PC-9 (cell line): Measurements from ENCODE around the gene NYAP1. TPM values are rescaled to one million over a fixed set of nuclear protein-coding genes. Genes with fewer than 3 reads are reported as not detected.

Source experiments
- BruUV-seq: library from RNA; stranded (reverse); fragments of 400-500 nt; replicated peaks from 2 replicates; lab custom pipeline; 2021; lab: Mats Ljungman, UMichigan
- CTCF ChIA-PET: fragments of 300-600 bp; sonication (Branson Sonifier 250); formaldehyde crosslinking; loops from one replicate; lab custom pipeline; 2022; ENCODE audit warnings: antibody characterized with exemption; lab: Charles Lee
- POLR2A ChIA-PET: fragments of 300-600 bp; sonication (Branson Sonifier 250); formaldehyde crosslinking; loops from one replicate; lab custom pipeline; 2022; ENCODE audit warnings: antibody characterized with exemption; ENCODE audit not compliant: unreplicated experiment; lab: Charles Lee
- DNase-seq, 2 experiments: peaks; one replicate each; pipeline versions ENCODE4 v3.0.0 to v3.0.0-alpha.2; 2015 to 2022; ENCODE audit warnings: mixed read lengths in 1 of 2
- H2AFZ ChIP-seq: fragments of 200-600 bp; sonication (generic); 2 replicates; pipeline ENCODE4 v1.8.1; 2017; ENCODE audit warnings: antibody characterized with exemption
- H3F3A ChIP-seq: fragments of 200-600 bp; sonication (generic); 2 replicates; pipeline ENCODE4 v1.8.1; 2017; ENCODE audit warnings: antibody characterized with exemption, mild to moderate bottlenecking, low read depth; ENCODE audit not compliant: insufficient read depth
- H3K27ac ChIP-seq: fragments of 200-600 bp; sonication (generic); 2 replicates; pipeline ENCODE4 v1.6.1; 2016; ENCODE audit warnings: mixed run types
- H3K27me3 ChIP-seq: fragments of 200-600 bp; sonication (generic); 2 replicates; pipeline ENCODE4 v1.6.1; 2016; ENCODE audit warnings: low read depth, mixed run types; ENCODE audit not compliant: insufficient read depth
- H3K36me3 ChIP-seq: fragments of 200-600 bp; sonication (generic); 2 replicates; pipeline ENCODE4 v1.6.1; 2016; ENCODE audit warnings: low read depth, mixed run types
- H3K4me1 ChIP-seq: fragments of 200-600 bp; sonication (generic); replicated peaks from 2 replicates; pipeline ENCODE4 v1.6.1; 2016; ENCODE audit warnings: mixed run types; ENCODE audit not compliant: insufficient read depth
- H3K4me2 ChIP-seq: fragments of 200-600 bp; sonication (generic); 2 replicates; pipeline ENCODE4 v1.6.1; 2017; ENCODE audit warnings: mixed run types
- H3K4me3 ChIP-seq: fragments of 200-600 bp; sonication (generic); 2 replicates; pipeline ENCODE4 v1.6.1; 2016; ENCODE audit warnings: mixed run types
- H3K79me2 ChIP-seq: fragments of 200-600 bp; sonication (generic); 2 replicates; pipeline ENCODE4 v1.6.1; 2017; ENCODE audit warnings: low read depth, mixed run types
- H3K9me2 ChIP-seq: fragments of 200-600 bp; sonication (generic); 2 replicates; pipeline ENCODE4 v1.8.1; 2017; ENCODE audit warnings: mild to moderate bottlenecking; ENCODE audit not compliant: insufficient read depth
- H3K9me3 ChIP-seq: fragments of 200-600 bp; sonication (generic); 2 replicates; pipeline ENCODE4 v1.8.1; 2016; ENCODE audit warnings: low read depth; ENCODE audit not compliant: insufficient read depth
- H4K20me1 ChIP-seq: fragments of 200-600 bp; sonication (generic); 2 replicates; pipeline ENCODE4 v1.8.1; 2017; ENCODE audit not compliant: insufficient read depth
- EZH2 ChIP-seq: fragments of 200-600 bp; sonication (generic); IDR thresholded peaks from 2 replicates; pipeline ENCODE4 v1.8.0; 2017; ENCODE audit warnings: antibody characterized with exemption, low read depth
- intact Hi-C: fragments of 100-400 bp; cut with micrococcal nuclease; formaldehyde crosslinking; loops from one replicate; pipeline ENCODE4 v1.10.0; 2022; ENCODE audit not compliant: unreplicated experiment
- total RNA-seq: library from RNA; stranded (reverse); gene quantifications from 2 replicates; pipeline ENCODE4 v1.2.3, GENCODE V29; 2021
- TF ChIP-seq, protein P1 (sequence below): fragments of 200-600 bp; sonication (generic); conservative IDR thresholded peaks from 2 replicates; pipeline ENCODE4 v1.6.1; 2017; ENCODE audit warnings: mixed run types, antibody characterized with exemption, mild to moderate bottlenecking, moderate library complexity

NYAP1 gene
- total RNA-seq, 1 experiment from 2014 or later = 1.3 TPM

DNA sequence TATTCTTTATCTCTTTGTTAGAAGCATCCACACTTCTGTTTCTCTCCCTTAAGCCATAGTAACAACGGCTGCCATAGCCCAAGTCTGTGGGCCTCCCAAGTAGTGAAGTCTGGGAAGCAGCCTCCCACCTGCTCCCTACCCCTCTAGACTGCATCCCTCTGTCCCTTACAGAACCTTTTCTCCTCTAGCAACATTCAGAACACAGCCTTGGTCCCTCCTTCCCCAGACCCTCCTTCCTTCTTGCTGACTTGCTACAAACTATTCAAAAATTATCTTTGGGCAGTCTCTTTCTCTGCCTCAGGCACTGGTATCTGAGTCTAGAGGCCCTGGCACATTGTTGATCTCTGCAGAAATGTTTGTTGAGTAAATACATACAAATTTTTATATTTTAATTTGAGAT is 2.3 kb upstream of the NYAP1 start:
- H3K4me1 ChIP-seq = peaks cover 33% of the 10 kb centered on the region

DNA sequence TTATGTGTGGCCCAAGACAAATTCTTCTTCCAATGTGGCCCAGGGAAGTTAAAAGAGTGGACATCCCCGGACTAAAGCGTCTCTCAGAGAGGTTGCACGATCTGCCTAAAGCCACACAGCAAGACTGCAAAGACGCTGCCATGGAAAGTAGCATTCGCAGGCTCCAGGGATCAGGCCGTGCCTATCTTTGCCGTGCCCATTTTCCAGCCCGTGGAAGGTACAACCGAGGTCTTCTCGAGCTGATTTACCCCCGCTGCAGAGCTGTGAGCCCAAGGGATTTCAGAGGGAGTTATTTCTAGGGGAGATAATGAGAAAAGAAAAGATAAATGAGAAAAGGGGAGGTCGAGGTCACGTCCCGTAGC is 1.0 kb upstream of the NYAP1 start:
- no peak for DNase-seq
- intact Hi-C loops = loop anchor here (1.0 kb wide), 1 partner anchor 63 kb away; no protein-coding TSS in a partner anchor
- Histone ChIP-seq H2AFZ (peak overlapping the region; percentile 84), H3K27ac (no peak overlapping the region), H4K20me1 (no peaks in the 10 kb centered on the region), H3K4me2 (peak overlapping the region; percentile 83), H3K4me1 (peaks cover 27% of the 10 kb centered on the region), H3K79me2 (peaks cover 13% of the 10 kb centered on the region), H3K9me2 (no peaks in the 10 kb centered on the region), H3F3A (peaks cover 15% of the 10 kb centered on the region; the same call in 1 of the 2 replicates), H3K27me3 (no peaks in the 10 kb centered on the region), H3K9me3 (no peaks in the 10 kb centered on the region), H3K36me3 (no peaks in the 10 kb centered on the region), H3K4me3 (peak overlapping the region; percentile 65)
- TF ChIP-seq, protein P1, sequence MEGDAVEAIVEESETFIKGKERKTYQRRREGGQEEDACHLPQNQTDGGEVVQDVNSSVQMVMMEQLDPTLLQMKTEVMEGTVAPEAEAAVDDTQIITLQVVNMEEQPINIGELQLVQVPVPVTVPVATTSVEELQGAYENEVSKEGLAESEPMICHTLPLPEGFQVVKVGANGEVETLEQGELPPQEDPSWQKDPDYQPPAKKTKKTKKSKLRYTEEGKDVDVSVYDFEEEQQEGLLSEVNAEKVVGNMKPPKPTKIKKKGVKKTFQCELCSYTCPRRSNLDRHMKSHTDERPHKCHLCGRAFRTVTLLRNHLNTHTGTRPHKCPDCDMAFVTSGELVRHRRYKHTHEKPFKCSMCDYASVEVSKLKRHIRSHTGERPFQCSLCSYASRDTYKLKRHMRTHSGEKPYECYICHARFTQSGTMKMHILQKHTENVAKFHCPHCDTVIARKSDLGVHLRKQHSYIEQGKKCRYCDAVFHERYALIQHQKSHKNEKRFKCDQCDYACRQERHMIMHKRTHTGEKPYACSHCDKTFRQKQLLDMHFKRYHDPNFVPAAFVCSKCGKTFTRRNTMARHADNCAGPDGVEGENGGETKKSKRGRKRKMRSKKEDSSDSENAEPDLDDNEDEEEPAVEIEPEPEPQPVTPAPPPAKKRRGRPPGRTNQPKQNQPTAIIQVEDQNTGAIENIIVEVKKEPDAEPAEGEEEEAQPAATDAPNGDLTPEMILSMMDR = no peak
- TF ChIP-seq EZH2 = no peak
- CTCF ChIA-PET = interaction anchor here (0.6 to 1.3 kb wide), 3 partner anchors 77 to 387 kb away, joined by 3 to 7 read pairs (median 5); no protein-coding TSS in a partner anchor
- BruUV-seq = no TSS peak
- POLR2A ChIA-PET = interaction anchor here (0.6 kb wide), 1 partner anchor 189 kb away, joined by 10 read pairs; no protein-coding TSS in a partner anchor

More for the DNA sequence above, 2.3 kb upstream of the NYAP1 start:
- Histone ChIP-seq H2AFZ (no peak overlapping the region), H3K9me3 (no peaks in the 10 kb centered on the region), H3K79me2 (peaks cover 25% of the 10 kb centered on the region), H3F3A (peaks cover 15% of the 10 kb centered on the region; the same call in 1 of the 2 replicates), H3K4me3 (no peak overlapping the region), H3K27ac (no peak overlapping the region), H3K4me2 (no peak overlapping the region), H3K36me3 (no peaks in the 10 kb centered on the region), H3K27me3 (no peaks in the 10 kb centered on the region), H3K9me2 (no peaks in the 10 kb centered on the region), H4K20me1 (no peaks in the 10 kb centered on the region; the same call in 1 of the 2 replicates)
- ChIA-PET CTCF (interaction anchor here (0.6 kb wide), 2 partner anchors 68 to 210 kb away, joined by 5 to 12 read pairs; no protein-coding TSS in a partner anchor), POLR2A (no interaction called here)
- no TSS peak for BruUV-seq
- DNase-seq = no peak
- intact Hi-C loops = no loop called here
- no peak for TF ChIP-seq EZH2
- TF ChIP-seq, protein P1 = no peak

DNA sequence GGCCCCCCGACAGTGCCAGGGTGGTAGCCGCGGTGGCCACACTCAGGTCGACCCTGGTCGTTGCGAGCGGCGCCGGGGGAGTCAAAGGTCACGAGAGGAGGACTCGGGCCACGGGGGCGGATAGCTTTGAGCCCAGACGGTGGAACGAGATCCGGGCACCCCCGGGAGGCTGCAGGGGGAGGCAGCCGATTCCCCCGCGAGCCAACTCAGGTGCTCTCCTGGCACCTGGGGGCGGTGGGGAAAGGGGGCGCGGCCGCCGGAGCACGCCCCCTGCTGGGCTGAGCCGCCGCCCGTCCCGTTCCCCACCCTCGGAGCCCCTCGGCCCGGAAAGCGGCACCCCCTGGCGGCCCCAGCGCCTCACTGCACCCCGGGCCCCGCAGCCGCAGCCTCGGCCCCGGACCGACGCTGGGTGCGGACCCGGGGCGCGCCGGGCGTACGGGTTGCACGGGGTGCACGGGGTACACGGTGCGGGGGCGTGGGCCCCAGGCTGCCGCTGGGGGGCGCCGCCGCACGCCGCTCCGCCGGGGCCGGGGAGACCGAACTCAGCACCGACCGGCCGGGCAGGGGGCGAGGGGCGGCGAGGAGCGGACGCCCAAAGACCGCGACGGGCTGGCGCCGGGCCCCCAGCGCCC is 521 bp upstream of the NYAP1 start:
- Histone ChIP-seq H3K9me3 (no peaks in the 10 kb centered on the region), H3K9me2 (no peaks in the 10 kb centered on the region), H3F3A (peaks cover 15% of the 10 kb centered on the region; the same call in 1 of the 2 replicates), H3K4me1 (peaks cover 24% of the 10 kb centered on the region), H3K27me3 (no peaks in the 10 kb centered on the region), H4K20me1 (no peaks in the 10 kb centered on the region), H3K27ac (no peak overlapping the region), H3K36me3 (no peaks in the 10 kb centered on the region), H2AFZ (peak overlapping the region; percentile 84), H3K4me3 (peak overlapping the region; percentile 65), H3K4me2 (peak overlapping the region; percentile 83), H3K79me2 (peaks cover 8% of the 10 kb centered on the region)
- ChIA-PET POLR2A (no interaction called here), CTCF (interaction anchor here (0.6 to 1.3 kb wide), 5 partner anchors 77 to 1259 kb away, joined by 3 to 10 read pairs (median 7); no protein-coding TSS in a partner anchor)
- BruUV-seq = no TSS peak
- intact Hi-C loops = loop anchor here (1.0 kb wide), 1 partner anchor 62 kb away; no protein-coding TSS in a partner anchor
- DNase-seq = peak; percentile 39 to 86
- no peak for TF ChIP-seq EZH2
- TF ChIP-seq, protein P1 = peak; percentile 80
